ENCODE data around the gene PNMA5.
"Not testable (repeated sequence)": the region's sequence is repeated elsewhere in the genome, so short reads cannot be mapped to it uniquely, and the experiment has no call there.

The PNMA5 gene

GRCh38 chrX:152993933-152994332, at the start of gene PNMA5:
PNMA5 (minus strand) TSS chrX:152994116; CDS start chrX:152991598, 2,518 bp downstream.
- DNase-seq: no peak

- DNase-seq: no peak
These were observed 38.6 kb upstream of the PNMA5 start for GRCh38 chrX:153032397-153033118.

- DNase-seq: no peak
These were observed 36.9 kb upstream of the PNMA5 start for GRCh38 chrX:153030801-153031200.

- DNase-seq: no peak
These were observed 36.0 kb upstream of the PNMA5 start for GRCh38 chrX:153029875-153030274.

- DNase-seq: no peak
These were observed 35.2 kb upstream of the PNMA5 start for GRCh38 chrX:153029162-153029561.

- DNase-seq: not testable (repeated sequence)
These were observed 34.6 kb upstream of the PNMA5 start for GRCh38 chrX:153028487-153028886.

- DNase-seq: not testable (repeated sequence)
These were observed 32.6 kb upstream of the PNMA5 start for GRCh38 chrX:153026501-153026900.

- no peak for DNase-seq
These were observed 25.2 kb upstream of the PNMA5 start for GRCh38 chrX:153019166-153019565.

- not testable (repeated sequence) for DNase-seq
These were observed 23.3 kb upstream of the PNMA5 start for GRCh38 chrX:153017174-153017573.

GRCh38 chrX:153004780-153005179, 10.9 kb upstream of the PNMA5 start:
- DNase-seq: no peak

GRCh38 chrX:153003981-153004380, 10.1 kb upstream of the PNMA5 start:
- DNase-seq: no peak

- DNase-seq: not testable (repeated sequence)
These were observed 8.3 kb upstream of the PNMA5 start for GRCh38 chrX:153002182-153002581.

GRCh38 chrX:152997337-152997736, 3.4 kb upstream of the PNMA5 start:
- no peak for DNase-seq

- no peak for DNase-seq
These were observed 1.8 kb downstream of the PNMA5 start for GRCh38 chrX:152992115-152992514.

- DNase-seq: no peak
These were observed 2.8 kb downstream of the PNMA5 start for GRCh38 chrX:152991123-152991522.

- no peak for DNase-seq
These were observed 4.6 kb downstream of the PNMA5 start for GRCh38 chrX:152989292-152989658.

GRCh38 chrX:152988536-152989291, 5.2 kb downstream of the PNMA5 start:
- no peak for DNase-seq

GRCh38 chrX:152987801-152988200, 6.1 kb downstream of the PNMA5 start:
- DNase-seq: no peak

- DNase-seq: not testable (repeated sequence)
These were observed 6.8 kb downstream of the PNMA5 start for GRCh38 chrX:152987156-152987555.

GRCh38 chrX:152985383-152985782, 8.5 kb downstream of the PNMA5 start:
- not testable (repeated sequence) for DNase-seq

GRCh38 chrX:152968193-152968592, 25.7 kb downstream of the PNMA5 start:
- DNase-seq: no peak

- no peak for DNase-seq
These were observed 33.8 kb downstream of the PNMA5 start for GRCh38 chrX:152960115-152960514.

- no peak for DNase-seq
These were observed 34.3 kb downstream of the PNMA5 start for GRCh38 chrX:152959626-152960025.
